GM12865 (cell line): ENCODE data around the gene KCNB1.

Source experiments
- DNase-seq: peaks from one replicate; pipeline ENCODE4 v3.0.0; 2010; ENCODE audit warnings: low read depth
- H3K4me3 ChIP-seq: 2 replicates; pipeline ENCODE4 v1.5.1; 2011; ENCODE audit warnings: mild to moderate bottlenecking, low read depth, low read length, control low read depth
- TF ChIP-seq, protein P1 (sequence below): IDR thresholded peaks from 2 replicates; pipeline ENCODE4 v1.5.1; 2011; ENCODE audit warnings: low read length, control low read depth, low read depth, inconsistent platforms; ENCODE audit not compliant: insufficient read depth; ENCODE audit errors: missing control alignments

The KCNB1 gene

GRCh38 chr20:49475292-49476015 lies 7.0 kb downstream of the KCNB1 start:
- TF ChIP-seq, protein P1, sequence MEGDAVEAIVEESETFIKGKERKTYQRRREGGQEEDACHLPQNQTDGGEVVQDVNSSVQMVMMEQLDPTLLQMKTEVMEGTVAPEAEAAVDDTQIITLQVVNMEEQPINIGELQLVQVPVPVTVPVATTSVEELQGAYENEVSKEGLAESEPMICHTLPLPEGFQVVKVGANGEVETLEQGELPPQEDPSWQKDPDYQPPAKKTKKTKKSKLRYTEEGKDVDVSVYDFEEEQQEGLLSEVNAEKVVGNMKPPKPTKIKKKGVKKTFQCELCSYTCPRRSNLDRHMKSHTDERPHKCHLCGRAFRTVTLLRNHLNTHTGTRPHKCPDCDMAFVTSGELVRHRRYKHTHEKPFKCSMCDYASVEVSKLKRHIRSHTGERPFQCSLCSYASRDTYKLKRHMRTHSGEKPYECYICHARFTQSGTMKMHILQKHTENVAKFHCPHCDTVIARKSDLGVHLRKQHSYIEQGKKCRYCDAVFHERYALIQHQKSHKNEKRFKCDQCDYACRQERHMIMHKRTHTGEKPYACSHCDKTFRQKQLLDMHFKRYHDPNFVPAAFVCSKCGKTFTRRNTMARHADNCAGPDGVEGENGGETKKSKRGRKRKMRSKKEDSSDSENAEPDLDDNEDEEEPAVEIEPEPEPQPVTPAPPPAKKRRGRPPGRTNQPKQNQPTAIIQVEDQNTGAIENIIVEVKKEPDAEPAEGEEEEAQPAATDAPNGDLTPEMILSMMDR: no peak
- no peak overlapping the region for H3K4me3 ChIP-seq
- no peak for DNase-seq

GRCh38 chr20:49471397-49471796 lies 11.1 kb downstream of the KCNB1 start:
- TF ChIP-seq, protein P1: no peak
- H3K4me3 ChIP-seq: no peak overlapping the region
- DNase-seq: no peak

GRCh38 chr20:49470922-49471321 lies 11.5 kb downstream of the KCNB1 start:
- no peak overlapping the region for H3K4me3 ChIP-seq
- no peak for DNase-seq
- TF ChIP-seq, protein P1: no peak

DNA sequence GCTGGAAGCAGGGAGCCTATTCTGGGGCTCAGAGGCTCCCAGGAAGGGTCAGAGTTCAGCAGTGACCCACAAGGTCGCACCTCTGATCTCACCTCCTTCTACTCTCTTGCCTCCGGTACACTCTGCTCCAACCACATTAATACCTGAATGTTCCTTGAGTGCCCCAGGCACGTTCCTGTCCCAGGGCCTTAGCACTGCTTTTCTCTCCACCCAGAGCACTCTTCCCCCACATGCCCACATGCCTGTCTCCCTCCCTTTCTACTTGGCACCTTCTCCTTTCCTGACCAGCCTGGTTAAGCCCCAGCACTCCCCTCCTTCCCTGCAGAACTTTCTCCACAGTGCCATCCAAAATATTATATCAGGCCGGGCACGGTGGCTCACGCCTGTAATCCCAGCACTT lies 13.4 kb downstream of the KCNB1 start:
- H3K4me3 ChIP-seq: no peak overlapping the region
- DNase-seq: no peak
- TF ChIP-seq, protein P1: no peak

DNA sequence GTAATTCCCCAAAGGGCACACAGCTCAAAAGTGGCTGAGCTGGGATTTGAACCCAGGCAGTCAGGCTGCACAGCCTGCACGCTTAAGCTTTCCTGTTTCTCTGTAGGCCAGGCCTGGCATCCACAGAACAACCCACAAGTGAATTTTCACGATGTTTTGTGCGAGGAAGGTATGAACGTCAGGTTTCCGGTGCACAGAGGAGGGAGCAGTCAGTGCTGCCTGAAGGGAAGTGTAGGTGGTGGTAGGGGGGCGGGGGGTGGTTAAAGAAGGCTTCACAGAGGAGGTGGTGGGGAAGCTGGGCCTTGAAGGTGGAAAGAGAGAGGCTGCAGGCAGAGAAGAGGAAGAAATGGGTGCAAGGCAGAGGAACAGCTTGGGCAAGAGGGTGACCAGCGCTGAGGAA lies 14.1 kb downstream of the KCNB1 start:
- TF ChIP-seq, protein P1: no peak
- no peak for DNase-seq
- H3K4me3 ChIP-seq: no peak overlapping the region

GRCh38 chr20:49466114-49466912 lies 16.2 kb downstream of the KCNB1 start:
- no peak for DNase-seq
- TF ChIP-seq, protein P1: no peak

More at GRCh38 chr20:49466114-49466912, 16.2 kb downstream of the KCNB1 start:
- no peak overlapping the region for H3K4me3 ChIP-seq
